Cardiac fibroblast (primary cell): ENCODE measurements around the gene AREL1.

Source experiments
- DNase-seq, 2 donors: peaks; one replicate each; pipeline versions ENCODE4 v3.0.0 to v3.0.0-alpha.2; 2010; ENCODE audit warnings: low read depth in 2 of 2
- H3K4me3 ChIP-seq, 2 donors: replicated peaks in 1 of 2; 1 replicate in 1 of 2; 2 replicates in 1 of 2; pipeline ENCODE4 v1.5.1; 2011; ENCODE audit warnings: low read depth in 2 of 2, low read length in 2 of 2, mild to moderate bottlenecking in 2 of 2, moderate library complexity in 1 of 2
- CTCF ChIP-seq: IDR thresholded peaks from one replicate; pipeline ENCODE4 v1.5.1; 2011; ENCODE audit warnings: low read depth, mild to moderate bottlenecking, low read length, inconsistent platforms

Gene AREL1

GRCh38 chr14:74612350-74613021, 100.4 kb downstream of the AREL1 start:
- peak; percentile 85 for DNase-seq
- peak; percentile 40 for TF ChIP-seq CTCF
- H3K4me3 ChIP-seq, result peak overlapping the region; percentile 64 to 85

GRCh38 chr14:74611650-74612349, 101.1 kb downstream of the AREL1 start, which contains the start of gene LTBP2:
Gene LTBP2, minus strand, starts transcription at chr14:74612237. Its CDS starts 293 bp downstream, at chr14:74611944.
- peak in 1 of 2 donors; percentile 71 for DNase-seq
- TF ChIP-seq CTCF, result no peak

More at GRCh38 chr14:74611650-74612349, 101.1 kb downstream of the AREL1 start, which contains the start of gene LTBP2:
- peak within 1 kb of the TSS; percentile 64 to 85 for H3K4me3 ChIP-seq
